Middle frontal gyrus (tissue), 1 donor: Measurements from ENCODE around the gene AEBP1.

Experiments used
- DNase-seq: peaks from one replicate; pipeline ENCODE4 v3.0.0-alpha.2; 2015; ENCODE audit warnings: low spot score; ENCODE audit errors: extremely low spot score

The AEBP1 gene

DNA sequence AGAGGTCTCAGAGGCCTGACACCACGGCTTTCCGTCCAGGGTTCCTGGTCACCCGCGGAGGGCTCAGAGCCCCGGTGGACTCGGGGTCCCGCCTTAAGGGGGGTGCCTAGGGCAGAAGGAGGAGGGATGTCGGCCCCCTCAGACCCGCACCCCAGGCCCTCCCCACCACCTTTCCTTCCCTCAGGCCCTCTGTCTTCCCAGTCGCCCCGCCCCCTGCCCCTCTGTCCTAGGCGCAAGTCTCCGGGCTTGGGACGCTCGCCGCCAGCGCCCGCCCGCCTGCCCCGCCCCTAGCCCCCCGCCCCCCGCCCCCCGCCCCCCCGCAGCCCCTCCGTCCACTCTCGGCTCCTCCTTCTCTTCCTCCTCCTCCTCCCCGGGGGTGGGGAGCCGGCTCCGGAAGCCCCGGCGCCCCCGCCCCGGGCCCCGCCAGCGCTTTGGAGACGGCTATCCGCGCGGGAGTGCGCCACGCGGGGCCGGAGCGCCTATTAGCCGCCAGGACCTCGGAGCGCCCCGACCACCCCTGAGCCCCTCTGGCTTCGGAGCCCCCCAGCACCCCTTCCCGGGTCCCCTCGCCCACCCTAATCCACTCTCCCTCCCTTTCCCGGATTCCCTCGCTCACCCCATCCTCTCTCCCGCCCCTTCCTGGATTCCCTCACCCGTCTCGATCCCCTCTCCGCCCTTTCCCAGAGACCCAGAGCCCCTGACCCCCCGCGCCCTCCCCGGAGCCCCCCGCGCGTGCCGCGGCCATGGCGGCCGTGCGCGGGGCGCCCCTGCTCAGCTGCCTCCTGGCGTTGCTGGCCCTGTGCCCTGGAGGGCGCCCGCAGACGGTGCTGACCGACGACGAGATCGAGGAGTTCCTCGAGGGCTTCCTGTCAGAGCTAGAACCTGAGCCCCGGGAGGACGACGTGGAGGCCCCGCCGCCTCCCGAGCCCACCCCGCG is at the start of gene AEBP1:
AEBP1 (plus strand) TSS at position 423 of the 937 bp plus-strand sequence; CDS start at position 744, 321 bp downstream.
- no peak for DNase-seq

DNA sequence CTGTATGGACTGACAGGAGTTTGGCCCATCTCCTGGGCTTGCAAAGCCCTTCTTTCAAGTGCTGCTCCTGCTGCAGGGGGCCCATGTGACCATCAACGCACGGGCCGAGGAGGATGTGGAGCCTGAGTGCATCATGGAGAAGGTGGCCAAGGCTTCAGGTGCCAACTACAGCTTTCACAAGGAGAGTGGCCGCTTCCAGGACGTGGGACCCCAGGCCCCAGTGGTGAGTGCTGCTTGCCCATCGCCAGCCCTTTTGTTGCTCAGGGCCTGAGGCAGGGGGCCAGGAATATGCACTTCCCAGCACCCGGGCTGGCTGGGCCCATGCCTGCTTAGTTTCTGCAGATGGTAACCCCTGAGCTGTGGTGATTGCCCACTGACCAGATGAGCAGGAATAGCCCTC is 47.5 kb upstream of the AEBP1 start:
- no peak for DNase-seq

DNA sequence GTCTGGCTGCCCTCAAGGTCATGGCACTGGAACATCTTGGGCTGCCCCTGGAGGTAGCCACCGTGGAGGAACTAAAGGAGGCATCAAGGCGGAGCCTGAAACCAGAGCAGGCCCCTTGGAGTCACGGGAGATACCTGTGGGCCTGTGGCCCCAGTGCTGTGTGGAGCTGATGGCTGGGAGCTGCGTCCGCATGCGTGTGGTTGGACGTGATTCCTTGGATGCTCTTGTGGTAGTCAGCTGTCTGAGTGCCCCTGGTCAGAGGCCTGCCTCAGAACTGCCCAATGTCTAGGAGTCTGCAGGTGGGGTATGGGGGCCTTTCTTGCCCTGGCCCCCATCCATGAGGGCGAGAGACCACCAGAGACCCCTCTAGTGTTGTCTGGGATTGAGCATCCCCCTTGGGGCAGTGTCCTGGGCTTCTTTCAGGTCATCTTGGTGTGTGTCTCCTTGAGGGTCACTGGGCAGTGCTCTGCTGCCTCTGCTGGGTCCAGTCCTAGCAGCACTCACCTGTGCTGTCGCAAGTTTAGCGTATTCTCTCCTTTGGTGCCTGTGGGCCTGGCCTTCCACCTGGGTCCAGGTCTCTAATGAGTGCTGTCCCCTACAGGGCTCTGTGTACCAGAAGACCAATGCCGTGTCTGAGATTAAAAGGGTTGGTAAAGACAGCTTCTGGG is 46.8 kb upstream of the AEBP1 start:
- no peak for DNase-seq

DNA sequence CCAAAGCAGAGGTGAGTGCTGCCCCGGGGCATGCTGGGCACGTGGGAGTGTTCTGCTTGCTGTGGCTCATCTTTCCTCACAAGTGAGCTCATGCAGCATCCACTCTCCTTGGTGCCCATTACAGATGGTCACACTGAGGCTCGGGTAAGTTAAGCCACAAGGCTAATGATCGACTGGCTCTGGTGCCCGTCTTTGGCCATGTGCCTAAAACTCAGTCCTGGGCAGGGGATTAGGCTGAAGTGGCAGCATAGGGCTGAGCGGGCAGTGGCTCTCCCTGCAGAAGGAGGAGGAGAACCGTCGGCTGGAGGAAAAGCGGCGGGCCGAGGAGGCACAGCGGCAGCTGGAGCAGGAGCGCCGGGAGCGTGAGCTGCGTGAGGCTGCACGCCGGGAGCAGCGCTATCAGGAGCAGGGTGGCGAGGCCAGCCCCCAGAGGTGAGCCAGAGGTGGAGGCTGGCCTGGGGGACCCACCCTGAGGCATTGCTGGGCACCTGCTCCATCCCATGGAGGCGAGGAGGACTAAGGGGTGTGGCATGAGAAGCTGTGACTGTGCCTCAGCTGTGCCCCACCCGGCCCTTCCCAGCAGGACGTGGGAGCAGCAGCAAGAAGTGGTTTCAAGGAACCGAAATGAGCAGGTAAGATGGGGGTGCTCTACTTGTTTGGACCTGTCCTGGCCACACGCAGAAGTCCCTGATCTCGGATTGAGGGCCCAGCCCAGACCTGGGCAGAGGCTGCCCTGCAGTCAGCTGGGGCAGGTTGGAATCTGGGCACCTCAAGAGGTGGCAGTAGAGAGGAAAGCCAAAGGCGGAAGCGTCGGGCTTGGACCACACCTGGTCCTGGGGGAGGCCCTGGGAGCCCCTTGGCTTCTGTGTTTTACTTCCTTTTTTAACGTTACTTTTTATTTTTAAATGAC is 46.0 kb upstream of the AEBP1 start:
- DNase-seq, result no peak

DNA sequence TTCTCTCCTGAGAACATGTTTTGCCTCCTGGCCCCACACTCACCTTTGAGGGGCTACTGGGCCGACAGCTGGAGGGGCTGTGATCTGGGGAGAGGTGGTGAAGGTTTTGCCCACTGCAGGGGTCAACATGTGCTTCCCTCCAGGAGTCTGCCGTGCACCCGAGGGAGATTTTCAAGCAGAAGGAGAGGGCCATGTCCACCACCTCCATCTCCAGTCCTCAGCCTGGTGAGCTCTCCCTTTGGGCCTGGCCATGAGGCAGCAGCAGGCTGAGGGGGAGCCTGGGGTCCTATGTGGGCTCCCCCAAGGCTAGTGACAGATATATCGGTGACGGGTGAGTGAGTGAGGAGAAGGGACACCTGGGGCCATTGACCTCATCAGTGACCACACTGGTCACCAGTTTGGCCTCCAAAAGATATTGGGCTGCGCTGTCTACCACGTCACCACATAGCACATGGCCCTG is 45.4 kb upstream of the AEBP1 start:
- DNase-seq, result no peak

DNA sequence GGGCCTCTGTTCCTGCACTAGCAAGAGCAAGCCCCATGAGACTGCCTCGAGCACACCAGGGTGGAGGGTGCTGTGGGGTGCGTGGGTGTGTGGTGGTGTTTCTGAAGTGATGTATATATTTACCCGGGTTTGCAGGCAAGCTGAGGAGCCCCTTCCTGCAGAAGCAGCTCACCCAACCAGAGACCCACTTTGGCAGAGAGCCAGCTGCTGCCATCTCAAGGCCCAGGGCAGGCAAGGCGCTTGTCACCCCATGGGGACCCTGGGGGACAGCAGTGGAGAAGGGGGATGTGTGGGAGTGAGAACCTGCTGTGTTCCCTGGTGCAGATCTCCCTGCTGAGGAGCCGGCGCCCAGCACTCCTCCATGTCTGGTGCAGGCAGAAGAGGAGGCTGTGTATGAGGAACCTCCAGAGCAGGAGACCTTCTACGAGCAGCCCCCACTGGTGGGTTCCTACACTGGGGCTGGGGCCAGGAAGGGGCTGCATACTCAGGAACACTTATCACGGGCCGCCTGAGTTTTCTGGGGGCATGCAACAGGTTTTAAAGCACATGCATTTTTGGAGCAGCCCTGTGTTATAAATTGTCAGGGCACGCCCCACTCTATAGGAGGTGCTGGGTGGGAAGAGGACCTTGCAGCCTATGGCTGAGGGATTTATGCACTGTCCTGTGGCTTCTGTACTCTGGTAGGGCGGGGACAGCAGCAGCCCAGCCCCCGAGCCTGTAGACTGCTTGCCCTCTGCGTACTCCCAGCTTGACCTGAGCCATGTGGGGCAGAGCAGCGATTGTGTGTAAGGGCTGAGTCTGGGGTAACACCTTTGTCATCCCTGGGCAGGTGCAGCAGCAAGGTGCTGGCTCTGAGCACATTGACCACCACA is 44.7 kb upstream of the AEBP1 start:
- DNase-seq, result no peak

DNA sequence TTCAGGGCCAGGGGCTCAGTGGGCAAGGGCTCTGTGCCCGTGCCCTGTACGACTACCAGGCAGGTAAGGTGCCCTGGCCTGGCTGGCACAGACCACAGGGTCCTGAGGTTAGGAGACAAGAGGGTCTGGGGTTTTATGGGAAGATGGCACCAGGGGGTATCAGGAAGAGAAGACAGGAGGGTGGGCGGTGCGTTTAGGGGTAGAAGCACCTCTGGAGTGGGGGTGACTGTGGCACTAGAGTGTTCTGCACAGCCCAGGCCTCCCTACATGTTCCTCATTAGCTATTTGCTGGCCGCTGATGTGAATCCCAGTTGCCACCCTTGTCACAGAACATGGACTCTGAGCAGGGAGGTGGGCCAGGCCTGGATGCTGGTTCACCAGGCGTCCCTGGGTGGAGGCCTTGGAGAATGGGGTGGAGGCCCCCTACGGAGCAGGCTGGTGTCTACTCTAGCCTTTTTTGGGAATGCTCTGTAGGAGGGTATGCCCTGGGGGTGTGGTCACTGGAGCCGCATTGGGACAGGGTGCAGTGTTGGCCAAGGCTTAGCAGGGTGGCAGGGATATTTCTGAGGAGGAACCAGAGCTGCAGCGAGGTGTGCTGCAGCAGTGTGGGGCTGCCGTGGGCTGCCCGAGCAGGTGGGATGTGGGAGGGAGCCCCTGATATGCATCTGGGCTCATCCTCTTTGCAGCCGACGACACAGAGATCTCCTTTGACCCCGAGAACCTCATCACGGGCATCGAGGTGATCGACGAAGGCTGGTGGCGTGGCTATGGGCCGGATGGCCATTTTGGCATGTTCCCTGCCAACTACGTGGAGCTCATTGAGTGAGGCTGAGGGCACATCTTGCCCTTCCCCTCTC is 43.8 kb upstream of the AEBP1 start:
- DNase-seq, result no peak

DNA sequence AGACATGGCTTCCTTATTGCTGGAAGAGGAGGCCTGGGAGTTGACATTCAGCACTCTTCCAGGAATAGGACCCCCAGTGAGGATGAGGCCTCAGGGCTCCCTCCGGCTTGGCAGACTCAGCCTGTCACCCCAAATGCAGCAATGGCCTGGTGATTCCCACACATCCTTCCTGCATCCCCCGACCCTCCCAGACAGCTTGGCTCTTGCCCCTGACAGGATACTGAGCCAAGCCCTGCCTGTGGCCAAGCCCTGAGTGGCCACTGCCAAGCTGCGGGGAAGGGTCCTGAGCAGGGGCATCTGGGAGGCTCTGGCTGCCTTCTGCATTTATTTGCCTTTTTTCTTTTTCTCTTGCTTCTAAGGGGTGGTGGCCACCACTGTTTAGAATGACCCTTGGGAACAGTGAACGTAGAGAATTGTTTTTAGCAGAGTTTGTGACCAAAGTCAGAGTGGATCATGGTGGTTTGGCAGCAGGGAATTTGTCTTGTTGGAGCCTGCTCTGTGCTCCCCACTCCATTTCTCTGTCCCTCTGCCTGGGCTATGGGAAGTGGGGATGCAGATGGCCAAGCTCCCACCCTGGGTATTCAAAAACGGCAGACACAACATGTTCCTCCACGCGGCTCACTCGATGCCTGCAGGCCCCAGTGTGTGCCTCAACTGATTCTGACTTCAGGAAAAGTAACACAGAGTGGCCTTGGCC is 43.0 kb upstream of the AEBP1 start:
- no peak for DNase-seq

DNA sequence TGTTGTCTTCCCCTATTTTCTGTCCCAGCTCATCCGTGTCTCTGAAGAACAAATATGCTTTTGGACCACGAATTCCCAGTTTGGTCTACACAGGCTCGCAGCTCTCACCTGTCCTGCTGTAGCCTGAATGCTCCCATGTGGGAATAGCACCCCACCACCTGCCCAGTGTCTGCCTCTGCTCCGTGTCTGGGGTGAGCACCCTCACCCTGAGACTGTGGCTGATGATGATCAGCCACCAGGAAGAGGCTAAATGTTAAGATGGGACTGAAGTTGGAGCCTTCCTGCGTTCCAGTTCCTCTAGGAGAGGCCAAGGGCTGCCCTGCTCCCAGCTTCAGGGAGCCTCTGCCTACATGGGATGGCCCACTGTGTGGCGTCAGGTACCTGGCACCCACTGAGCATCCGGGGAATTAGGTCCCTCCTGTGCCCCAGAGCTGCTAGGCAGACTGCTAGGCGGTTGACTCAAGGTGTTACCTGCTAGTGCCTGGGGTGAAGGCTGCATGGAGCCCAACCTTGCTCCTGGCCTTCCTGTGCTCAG is 42.4 kb upstream of the AEBP1 start:
- DNase-seq, result no peak

DNA sequence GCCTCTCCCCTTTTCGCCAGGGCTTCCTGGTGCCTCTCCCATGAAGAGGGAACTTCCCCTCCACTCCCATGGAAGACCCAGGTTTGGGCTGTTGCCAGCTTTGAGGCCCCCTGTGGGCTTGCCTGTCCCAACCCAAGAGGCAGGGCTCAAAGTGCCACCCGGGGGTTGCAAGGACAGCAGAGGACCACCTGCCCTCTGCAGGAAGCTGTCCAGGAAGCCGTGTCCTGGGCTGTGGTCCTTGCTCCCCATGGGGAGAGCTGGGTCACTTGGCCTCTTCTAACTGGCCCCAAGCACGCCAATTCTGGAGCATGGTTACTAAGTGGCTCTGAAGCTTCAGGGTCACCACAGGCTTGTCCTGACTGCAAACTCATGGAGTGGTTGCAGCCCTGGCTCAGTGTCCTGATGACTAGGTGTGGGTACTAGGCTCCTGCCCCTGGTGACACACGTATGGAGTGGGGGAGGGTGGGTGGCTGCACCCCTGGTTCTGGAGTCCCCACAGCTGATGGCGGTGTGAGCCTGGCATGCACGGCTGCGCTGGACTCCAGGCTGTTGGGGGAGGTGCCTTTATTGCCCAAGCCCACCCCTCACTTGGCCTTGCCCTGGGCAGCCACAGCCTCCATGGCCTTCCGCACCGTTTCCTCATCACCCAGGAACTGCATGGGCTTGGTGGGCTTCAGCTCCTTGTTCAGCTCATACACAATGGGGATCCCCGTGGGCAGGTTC is 41.8 kb upstream of the AEBP1 start:
- no peak for DNase-seq

DNA sequence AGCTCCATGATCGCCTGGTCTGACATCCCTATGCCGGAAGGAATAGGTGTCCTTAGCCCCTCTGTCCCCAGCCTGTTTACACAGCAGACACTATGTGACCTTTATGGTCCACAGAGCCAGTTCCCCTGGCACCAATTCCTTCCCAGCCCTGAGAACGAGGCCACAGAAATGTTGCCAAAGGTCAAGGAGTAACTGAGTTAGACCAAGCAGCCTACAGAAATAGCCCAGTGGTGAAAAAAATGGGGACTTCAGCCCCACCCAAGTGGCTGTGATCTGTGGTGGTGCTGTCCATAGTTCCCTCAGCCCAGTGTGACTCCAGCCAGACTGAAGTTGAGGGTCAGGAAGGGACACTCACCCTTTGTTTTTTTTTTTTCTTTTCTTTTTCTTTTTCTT is 41.2 kb upstream of the AEBP1 start:
- DNase-seq, result no peak

DNA sequence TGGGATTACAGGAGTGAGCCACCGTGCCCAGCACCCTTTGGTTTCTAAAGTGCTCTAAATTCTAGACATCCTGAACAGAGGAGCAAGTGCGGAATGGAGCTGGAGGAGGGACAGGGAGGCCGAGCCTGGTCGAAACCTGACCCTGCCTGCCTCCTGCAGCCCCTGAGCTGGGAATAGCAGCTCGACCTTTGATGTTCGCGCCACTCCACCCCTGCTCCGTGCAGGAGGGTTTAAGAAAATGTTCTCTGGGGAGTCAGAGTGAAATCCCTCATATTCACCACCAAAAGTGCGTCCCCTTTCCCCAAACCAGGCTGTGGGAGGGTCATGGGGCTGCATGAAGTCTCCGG is 40.6 kb upstream of the AEBP1 start:
- no peak for DNase-seq

DNA sequence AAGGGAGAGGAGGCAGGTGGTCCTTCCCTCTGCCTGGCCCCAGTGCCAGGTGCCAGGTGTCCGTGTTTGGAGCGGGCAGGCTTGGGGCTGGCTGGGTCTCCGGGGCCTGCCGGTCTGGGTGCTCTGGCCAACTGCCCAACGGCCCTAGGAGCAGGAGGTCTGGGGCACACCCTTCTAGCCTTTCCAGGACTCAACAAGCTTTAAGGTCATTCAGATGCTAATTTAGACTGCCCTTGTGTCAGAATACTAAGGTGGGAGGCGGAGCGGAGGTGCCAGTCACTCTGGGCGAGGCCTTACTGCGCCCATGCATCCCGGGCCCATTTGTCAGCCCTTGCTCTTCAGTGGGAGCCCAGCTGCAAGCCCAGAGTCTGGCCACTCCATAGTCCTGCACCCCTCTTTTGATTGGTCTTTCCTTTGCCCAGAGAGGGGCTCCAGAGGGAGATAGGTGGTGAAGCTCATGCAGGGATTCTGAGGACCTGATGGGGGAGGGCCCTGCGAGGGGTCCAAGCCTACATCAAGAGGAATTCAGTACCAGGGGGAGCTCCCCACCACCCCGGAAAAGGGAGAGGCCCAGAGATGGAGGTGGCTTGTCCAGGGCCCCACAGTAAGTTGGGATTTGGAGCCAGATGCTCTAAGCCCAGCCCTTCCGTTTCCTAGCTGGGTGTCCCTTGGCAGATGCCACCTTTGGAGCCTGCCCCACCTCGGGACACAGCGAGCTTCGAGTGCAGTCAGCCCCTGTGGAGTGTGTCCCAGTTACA is 40.1 kb upstream of the AEBP1 start:
- DNase-seq, result no peak

DNA sequence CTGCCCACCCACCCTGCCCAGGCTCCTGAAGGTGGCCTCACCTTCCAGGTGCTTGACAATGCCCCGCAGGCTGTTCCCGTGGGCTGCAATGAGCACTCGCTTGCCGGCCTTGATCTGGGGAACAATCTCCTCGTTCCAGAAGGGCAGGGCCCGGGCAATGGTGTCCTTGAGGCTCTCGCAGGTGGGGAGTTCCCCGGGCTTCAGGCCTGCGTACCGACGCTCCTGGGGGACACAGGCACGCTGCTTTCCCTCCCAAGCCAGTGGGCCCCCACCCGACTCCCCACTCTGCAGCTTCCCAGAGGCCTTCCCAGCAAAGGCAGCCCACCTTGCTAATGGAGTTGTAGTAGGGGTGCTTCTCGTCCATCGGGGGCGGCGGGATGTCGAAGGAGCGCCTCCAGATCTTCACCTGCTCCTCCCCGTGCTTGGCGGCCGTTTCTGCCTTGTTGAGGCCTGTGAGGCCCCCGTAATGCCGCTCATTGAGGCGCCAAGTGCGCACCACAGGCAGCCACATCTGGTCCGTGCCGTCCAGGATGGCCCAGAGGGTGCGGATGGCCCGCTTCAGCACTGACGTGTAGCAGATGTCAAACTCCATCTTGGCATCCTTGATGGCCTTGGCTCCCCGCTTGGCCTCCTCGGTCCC is 39.2 kb upstream of the AEBP1 start:
- DNase-seq, result no peak

DNA sequence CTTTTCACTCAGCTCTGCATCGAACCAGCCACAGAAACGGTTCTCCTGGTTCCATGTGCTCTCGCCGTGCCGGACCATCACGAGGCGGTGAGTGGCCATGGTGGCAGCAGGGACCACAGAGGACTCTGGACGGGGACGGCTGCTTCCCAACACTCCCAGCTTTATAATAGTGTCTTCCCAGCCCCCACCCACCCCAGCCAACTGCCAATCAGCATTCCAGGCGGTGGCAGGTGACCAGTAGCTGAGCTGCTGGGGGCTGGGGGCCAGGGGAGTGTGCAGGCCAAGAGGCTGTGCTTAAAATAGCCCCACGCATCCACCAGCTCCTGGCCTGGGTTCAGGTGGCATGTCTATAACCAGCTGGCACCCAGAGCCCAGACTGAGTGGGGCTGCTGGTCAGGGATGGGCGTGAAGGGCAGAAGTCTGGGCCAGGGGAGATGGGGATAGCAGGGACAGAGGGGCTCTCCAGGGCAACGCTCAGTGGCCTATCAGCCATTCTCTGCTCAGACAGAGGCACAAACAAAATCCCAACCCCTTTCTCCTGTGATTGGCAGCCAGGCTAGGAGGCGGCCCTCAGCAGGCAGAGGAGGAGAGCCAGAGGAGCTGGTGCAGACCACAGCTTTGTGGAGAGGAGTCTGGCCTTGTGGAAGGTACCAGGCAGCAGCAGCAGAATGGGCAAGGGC is 38.6 kb upstream of the AEBP1 start, which contains the start of gene PGAM2:
PGAM2 (minus strand) TSS at position 137 of the 680 bp plus-strand sequence; CDS start at position 99, 38 bp downstream.
- no peak for DNase-seq

DNA sequence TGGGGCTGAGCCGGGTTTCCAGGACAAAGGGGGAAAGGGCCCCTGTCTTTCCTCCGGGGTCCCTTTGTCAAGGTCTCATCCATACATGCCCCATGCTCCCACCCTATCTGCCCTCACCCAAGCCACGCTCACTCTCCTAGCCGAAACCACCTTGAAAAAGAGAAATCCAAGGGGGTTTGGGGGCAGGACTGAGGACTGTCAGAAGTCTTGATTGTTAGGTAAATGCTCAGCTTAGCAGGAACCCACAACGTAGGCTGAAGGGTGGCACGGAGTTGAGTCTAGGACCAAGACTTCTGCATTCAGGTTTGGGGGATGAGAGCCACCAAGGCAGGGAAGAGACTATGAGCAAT is 38.1 kb upstream of the AEBP1 start:
- DNase-seq, result no peak
